ENCODE measurements around the gene OPN3. TPM values are rescaled to one million over a fixed set of nuclear protein-coding genes. Genes with fewer than 3 reads are reported as not detected.

OPN3 gene
- total RNA-seq, 1 experiment from 2014 or later = 10.0 TPM

DNA sequence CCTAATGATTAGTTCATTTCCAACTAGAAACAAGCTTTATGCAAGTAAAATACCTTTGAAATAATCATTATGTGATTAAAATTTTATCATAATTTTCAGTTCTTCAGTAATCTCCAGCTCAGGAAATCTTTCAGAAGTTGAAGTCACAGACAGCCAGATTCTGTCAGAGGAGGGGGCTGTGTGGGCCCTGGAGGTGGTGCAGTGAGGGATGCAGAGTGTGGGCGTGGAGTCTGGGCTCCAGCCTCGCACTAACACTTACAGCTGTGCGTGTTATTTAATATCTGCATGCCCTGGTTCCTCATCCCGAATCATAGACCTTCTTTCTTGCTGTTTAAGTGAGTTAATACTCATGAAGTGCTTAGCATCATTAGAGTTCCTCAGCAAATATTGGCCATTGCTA is 35.8 kb upstream of the OPN3 start:
- H4K5ac ChIP-seq (ENCODE audit: insufficient read length, low read depth, low read length) = no peak overlapping the region
- H2AFZ ChIP-seq (ENCODE audit: low read length) = no peak overlapping the region
- H3K79me2 ChIP-seq (ENCODE audit: insufficient read depth, low read length) = no peaks in the 10 kb centered on the region
- no peak overlapping the region for H3K27ac Mint-ChIP-seq
- no peaks in the 10 kb centered on the region for H3K36me3 Mint-ChIP-seq (ENCODE audit: insufficient read depth in 1 of 3, low read depth in 3 of 3)
- no peak overlapping the region for H2BK5ac ChIP-seq (ENCODE audit: insufficient read length, low read length)
- H3K4me2 ChIP-seq (ENCODE audit: insufficient read depth, insufficient read length, low read length) = no peak overlapping the region
- H2BK12ac ChIP-seq (ENCODE audit: insufficient read length, low read depth, low read length) = no peak overlapping the region
- no peak overlapping the region for H2AK5ac ChIP-seq (ENCODE audit: insufficient read length, low read length)
- H3K18ac ChIP-seq (ENCODE audit: insufficient read length, low read depth, low read length) = no peak overlapping the region
- no peak overlapping the region for H3K4me3 Mint-ChIP-seq
- H2BK120ac ChIP-seq (ENCODE audit: low read depth, low read length, poor library complexity, severe bottlenecking) = no peak overlapping the region
- H3K27me3 Mint-ChIP-seq (ENCODE audit: low read depth) = peaks cover 2% of the 10 kb centered on the region; the same call in 1 of the 2 replicates
- H3K9ac ChIP-seq (ENCODE audit: extremely low read depth, insufficient read length, low read length) = no peak overlapping the region
- H3K23ac ChIP-seq (ENCODE audit: insufficient read length, low read depth, low read length) = no peak overlapping the region
- H3K4me1 Mint-ChIP-seq = no peaks in the 10 kb centered on the region
- H3K9me3 ChIP-seq (ENCODE audit: control insufficient read depth, low read depth, low read length) = no peaks in the 10 kb centered on the region
- no peaks in the 10 kb centered on the region for H3K4me1 ChIP-seq (ENCODE audit: insufficient read depth, low read length)
- DNase-seq = no peak
- WGBS (ENCODE audit: extremely low coverage, insufficient read length, low lambda C conversion rate) = no CpG with 5 or more reads among the region's 4 CpGs
- no peak overlapping the region for H2BK15ac ChIP-seq (ENCODE audit: low read depth, low read length)
- H3K79me1 ChIP-seq (ENCODE audit: insufficient read depth, low read depth, low read length, poor library complexity, severe bottlenecking) = no peaks in the 10 kb centered on the region
- TF ChIP-seq, protein P1, sequence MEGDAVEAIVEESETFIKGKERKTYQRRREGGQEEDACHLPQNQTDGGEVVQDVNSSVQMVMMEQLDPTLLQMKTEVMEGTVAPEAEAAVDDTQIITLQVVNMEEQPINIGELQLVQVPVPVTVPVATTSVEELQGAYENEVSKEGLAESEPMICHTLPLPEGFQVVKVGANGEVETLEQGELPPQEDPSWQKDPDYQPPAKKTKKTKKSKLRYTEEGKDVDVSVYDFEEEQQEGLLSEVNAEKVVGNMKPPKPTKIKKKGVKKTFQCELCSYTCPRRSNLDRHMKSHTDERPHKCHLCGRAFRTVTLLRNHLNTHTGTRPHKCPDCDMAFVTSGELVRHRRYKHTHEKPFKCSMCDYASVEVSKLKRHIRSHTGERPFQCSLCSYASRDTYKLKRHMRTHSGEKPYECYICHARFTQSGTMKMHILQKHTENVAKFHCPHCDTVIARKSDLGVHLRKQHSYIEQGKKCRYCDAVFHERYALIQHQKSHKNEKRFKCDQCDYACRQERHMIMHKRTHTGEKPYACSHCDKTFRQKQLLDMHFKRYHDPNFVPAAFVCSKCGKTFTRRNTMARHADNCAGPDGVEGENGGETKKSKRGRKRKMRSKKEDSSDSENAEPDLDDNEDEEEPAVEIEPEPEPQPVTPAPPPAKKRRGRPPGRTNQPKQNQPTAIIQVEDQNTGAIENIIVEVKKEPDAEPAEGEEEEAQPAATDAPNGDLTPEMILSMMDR (conservative IDR thresholded peaks at IDR 0.05) = no peak
- no peak overlapping the region for H3K4ac ChIP-seq (ENCODE audit: low read depth, low read length)
- no peaks in the 10 kb centered on the region for H4K20me1 ChIP-seq (ENCODE audit: control insufficient read depth, insufficient read depth, insufficient read length)
- no peaks in the 10 kb centered on the region for H3K9me3 Mint-ChIP-seq
- H3T11ph ChIP-seq (ENCODE audit: low read length) = no peak overlapping the region
- no peaks in the 10 kb centered on the region for H3K23me2 ChIP-seq (ENCODE audit: insufficient read length, low read depth, low read length, poor library complexity, severe bottlenecking)
- no peak overlapping the region for H2BK20ac ChIP-seq (ENCODE audit: low read depth, low read length, poor library complexity, severe bottlenecking)
- H3K27me3 ChIP-seq (ENCODE audit: insufficient read depth, low read length) = no peaks in the 10 kb centered on the region
- no peak overlapping the region for H4K91ac ChIP-seq (ENCODE audit: insufficient read length, low read depth, low read length)
- H3K56ac ChIP-seq (ENCODE audit: insufficient read length, low read depth, low read length) = no peak overlapping the region
- H3K14ac ChIP-seq (ENCODE audit: insufficient read depth, low read length) = no peak overlapping the region
- no peak overlapping the region for H3K27ac ChIP-seq (ENCODE audit: insufficient read length, low read depth, low read length)
- no peak overlapping the region for H4K8ac ChIP-seq (replicated peaks; ENCODE audit: insufficient read length, low read depth, low read length)

All from H9 (cell line).